NOMO-1 treated with DMSO at 0.1 percent for 48 hours (cell line): ENCODE results near the gene LRP5.
"Not testable (repeated sequence)": the region's sequence is repeated elsewhere in the genome, so short reads cannot be mapped to it uniquely, and the experiment has no call there.

ENCODE experiments used
- DNase-seq: peaks from one replicate; lab custom pipeline; 2025; ENCODE audit not compliant: unreplicated experiment; lab: John Stamatoyannopoulos, UW

LRP5 gene

GRCh38 chr11:68387840-68388239 lies 75.4 kb downstream of the LRP5 start:
- DNase-seq = no peak

GRCh38 chr11:68388595-68389198 lies 76.3 kb downstream of the LRP5 start:
- no peak for DNase-seq

- DNase-seq = no peak
Measured at GRCh38 chr11:68390315-68390714, 77.9 kb downstream of the LRP5 start.

- no peak for DNase-seq
Measured at GRCh38 chr11:68392822-68393221, 80.4 kb downstream of the LRP5 start.

- no peak for DNase-seq
Measured at GRCh38 chr11:68396516-68396915, 84.1 kb downstream of the LRP5 start.

- no peak for DNase-seq
Measured at GRCh38 chr11:68397256-68397655, 84.9 kb downstream of the LRP5 start.

GRCh38 chr11:68398995-68399851 lies 86.8 kb downstream of the LRP5 start:
- DNase-seq = no peak

- no peak for DNase-seq
Measured at GRCh38 chr11:68399916-68400315, 87.5 kb downstream of the LRP5 start.

- not testable (repeated sequence) for DNase-seq
Measured at GRCh38 chr11:68400584-68400983, 88.2 kb downstream of the LRP5 start.

- DNase-seq = no peak
Measured at GRCh38 chr11:68401856-68402255, 89.5 kb downstream of the LRP5 start.

GRCh38 chr11:68402355-68403031 lies 90.1 kb downstream of the LRP5 start:
- DNase-seq = no peak

GRCh38 chr11:68403424-68403823 lies 91.0 kb downstream of the LRP5 start:
- DNase-seq = no peak

- no peak for DNase-seq
Measured at GRCh38 chr11:68403831-68404230, 91.4 kb downstream of the LRP5 start.

- no peak for DNase-seq
Measured at GRCh38 chr11:68406324-68407313, 94.2 kb downstream of the LRP5 start.

- DNase-seq = no peak
Measured at GRCh38 chr11:68408512-68408911, 96.1 kb downstream of the LRP5 start.

GRCh38 chr11:68409748-68410344 lies 97.5 kb downstream of the LRP5 start:
- DNase-seq = no peak

- DNase-seq = no peak
Measured at GRCh38 chr11:68411501-68411991, 99.2 kb downstream of the LRP5 start.

GRCh38 chr11:68412593-68413475 lies 100.4 kb downstream of the LRP5 start:
- no peak for DNase-seq

- no peak for DNase-seq
Measured at GRCh38 chr11:68413591-68413999, 101.2 kb downstream of the LRP5 start.
